Spleen (tissue), 7 donors: ENCODE results near the gene SLC25A10.

Experiments used
- POLR2A ChIP-seq, 3 donors: fragments of 450-650 bp; IDR thresholded peaks; one replicate each; pipeline ENCODE4 v1.5.1; 2017; ENCODE audit warnings: antibody characterized with exemption in 3 of 3, mild to moderate bottlenecking in 1 of 3
- POLR2AphosphoS5 ChIP-seq, 3 donors: sonication (generic); formaldehyde crosslinking; IDR thresholded peaks; one replicate each; pipeline ENCODE4 v1.5.1; 2017; ENCODE audit warnings: antibody characterized with exemption in 3 of 3
- TF ChIP-seq, protein P1 (sequence below), 11 experiments: fragments of 200-600 bp in 7 of 11; fragments of 450-650 bp in 4 of 11; sonication (generic) in 4 of 11; IDR thresholded peaks in 8 of 11; conservative IDR thresholded peaks in 3 of 11; 1 replicate in 7 of 11; 2 replicates in 4 of 11; pipeline versions ENCODE4 v1.4.0 to v1.8.0; 2016 to 2021; ENCODE audit warnings: antibody characterized with exemption in 11 of 11, inconsistent platforms in 4 of 11, mild to moderate bottlenecking in 1 of 11
- donor health status: DM: no; HTN: no; CAD: no; lungs with moderate emphysema.
- donor health status: DM: no; HTN: no; CAD: no.
- donor health status: DM: no; HTN: no; CAD: no.

DNA sequence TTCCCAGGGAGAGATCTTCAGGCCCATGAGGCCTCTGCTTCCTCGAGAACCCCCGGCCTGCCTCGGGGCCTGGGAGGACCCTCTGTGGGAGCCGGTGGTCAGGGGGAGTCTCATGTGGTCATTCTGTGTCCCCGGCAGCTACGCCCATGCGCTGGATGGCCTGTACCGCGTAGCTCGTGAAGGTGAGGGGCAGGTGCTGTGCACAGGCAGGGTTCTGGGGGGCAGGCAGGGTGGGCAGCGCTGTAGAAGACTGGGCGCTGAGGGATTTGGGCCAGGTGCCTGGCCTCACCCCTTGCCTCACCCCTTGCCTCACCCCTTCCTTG, 4.6 kb downstream of the SLC25A10 start:
- TF ChIP-seq, protein P1, sequence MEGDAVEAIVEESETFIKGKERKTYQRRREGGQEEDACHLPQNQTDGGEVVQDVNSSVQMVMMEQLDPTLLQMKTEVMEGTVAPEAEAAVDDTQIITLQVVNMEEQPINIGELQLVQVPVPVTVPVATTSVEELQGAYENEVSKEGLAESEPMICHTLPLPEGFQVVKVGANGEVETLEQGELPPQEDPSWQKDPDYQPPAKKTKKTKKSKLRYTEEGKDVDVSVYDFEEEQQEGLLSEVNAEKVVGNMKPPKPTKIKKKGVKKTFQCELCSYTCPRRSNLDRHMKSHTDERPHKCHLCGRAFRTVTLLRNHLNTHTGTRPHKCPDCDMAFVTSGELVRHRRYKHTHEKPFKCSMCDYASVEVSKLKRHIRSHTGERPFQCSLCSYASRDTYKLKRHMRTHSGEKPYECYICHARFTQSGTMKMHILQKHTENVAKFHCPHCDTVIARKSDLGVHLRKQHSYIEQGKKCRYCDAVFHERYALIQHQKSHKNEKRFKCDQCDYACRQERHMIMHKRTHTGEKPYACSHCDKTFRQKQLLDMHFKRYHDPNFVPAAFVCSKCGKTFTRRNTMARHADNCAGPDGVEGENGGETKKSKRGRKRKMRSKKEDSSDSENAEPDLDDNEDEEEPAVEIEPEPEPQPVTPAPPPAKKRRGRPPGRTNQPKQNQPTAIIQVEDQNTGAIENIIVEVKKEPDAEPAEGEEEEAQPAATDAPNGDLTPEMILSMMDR (IDR thresholded peaks at IDR 0.05 in 8 of 11, conservative IDR thresholded peaks at IDR 0.05 in 3 of 11): no peak
- TF ChIP-seq POLR2A (IDR thresholded peaks at IDR 0.05) (no peak), POLR2AphosphoS5 (IDR thresholded peaks at IDR 0.05) (no peak)
